ENCODE data around the gene GOLGA1.
"Not testable (repeated sequence)": the region's sequence is repeated elsewhere in the genome, so short reads cannot be mapped to it uniquely, and the experiment has no call there.

The GOLGA1 gene

DNA sequence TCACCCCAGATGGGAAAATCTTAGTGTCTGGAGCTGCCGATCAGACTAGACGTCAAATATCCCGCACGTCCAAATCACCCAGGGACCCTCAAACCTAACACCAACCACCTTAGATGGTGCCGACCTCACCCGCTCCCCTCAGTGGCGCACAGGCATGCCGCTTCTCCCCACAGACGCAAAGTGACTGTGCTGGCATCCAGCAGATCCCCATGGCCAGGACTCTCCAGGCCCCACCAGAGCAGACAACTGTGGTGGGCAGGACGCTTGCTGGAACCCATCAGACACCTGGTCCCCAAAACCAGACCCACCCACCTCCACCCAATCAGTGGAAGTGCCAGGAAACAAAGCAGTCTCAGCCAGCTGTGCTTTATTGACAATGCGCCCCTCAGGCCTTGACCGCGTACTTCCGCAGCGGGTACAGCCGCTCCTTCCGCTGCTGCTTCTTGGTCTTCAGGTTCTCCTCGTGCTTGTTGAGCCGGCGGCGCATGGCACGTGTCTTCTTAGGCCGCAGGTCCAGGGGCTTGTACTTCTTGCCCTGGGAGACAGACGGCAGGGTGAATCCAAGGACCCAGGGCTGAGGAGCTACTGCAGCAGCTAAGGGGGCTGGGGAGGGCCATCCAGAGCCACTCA is 83.2 kb downstream of the GOLGA1 start:
- no peak for DNase-seq

DNA sequence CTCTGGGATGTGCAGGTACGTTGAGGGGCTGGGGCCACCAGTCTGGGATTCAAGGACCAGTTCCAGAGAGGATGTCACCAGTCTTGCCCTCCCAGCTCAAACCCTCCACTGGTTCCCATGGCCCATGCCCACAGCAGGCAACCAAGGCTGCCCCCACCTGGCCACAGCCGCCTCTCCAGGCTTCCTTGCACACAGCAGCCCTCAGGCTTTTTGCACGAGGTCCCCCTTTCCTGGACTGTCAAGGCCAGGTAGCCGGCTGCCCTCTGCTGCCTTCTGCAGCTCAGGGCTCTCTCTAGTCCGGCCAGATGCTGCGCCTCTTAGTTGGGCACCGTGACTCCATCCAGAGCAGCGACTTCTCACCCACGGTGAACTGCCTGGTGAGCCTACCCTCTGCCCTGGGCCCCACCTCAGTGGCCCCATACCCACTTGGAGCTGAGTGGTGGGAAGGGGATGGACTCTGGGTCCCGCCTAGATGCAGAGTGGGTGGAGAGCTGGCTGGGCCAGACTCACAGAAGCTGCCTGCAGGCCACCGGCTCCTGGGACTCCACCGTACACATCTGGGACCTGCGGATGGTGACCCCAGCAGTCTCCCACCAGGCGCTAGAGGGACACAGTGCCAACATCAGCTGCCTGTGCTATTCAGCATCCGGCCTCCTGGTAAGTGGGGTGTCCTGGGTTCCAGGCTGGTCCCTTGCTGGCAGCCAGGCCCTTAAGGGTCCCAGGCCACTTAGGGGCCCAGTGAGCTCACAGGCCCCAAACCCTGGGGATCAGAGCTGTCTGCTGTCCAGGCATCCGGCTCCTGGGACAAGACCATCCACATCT is 84.7 kb downstream of the GOLGA1 start:
- DNase-seq: no peak

DNA sequence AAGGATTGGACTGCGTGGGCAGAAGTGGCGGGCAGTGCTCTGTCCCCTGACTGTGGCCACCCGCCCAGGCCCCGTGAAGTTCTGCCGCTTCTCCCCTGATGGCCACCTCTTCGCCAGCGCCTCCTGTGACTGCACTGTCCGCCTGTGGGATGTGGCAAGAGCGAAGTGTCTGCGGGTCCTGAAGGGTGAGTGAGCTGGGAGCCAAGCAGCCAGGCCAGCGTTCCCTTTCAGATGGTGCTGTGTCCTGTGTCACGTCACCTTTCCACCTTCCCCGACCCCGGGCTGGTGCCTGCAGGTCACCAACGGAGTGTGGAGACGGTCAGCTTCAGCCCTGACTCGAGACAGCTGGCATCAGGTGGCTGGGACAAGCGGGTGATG is 85.3 kb downstream of the GOLGA1 start:
- DNase-seq: no peak

DNA sequence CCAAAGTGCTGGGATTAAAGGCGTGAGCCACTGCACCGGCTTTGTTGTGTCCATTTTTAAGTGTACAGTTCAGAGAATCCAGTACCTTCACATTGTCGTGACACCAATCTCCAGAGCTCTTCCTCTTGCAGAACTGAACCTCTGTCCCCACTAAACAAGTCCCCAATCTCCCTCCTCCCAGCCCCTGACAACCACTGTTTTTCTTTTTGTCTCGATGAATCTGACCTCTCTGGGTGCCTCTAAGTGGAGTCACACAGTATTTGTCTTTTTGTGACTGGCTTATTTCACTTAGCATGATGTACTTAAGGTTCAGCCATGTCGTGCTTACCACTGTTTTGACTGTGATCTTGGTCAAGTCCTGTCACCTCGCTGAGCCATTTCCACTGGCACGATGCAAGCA is 86.1 kb downstream of the GOLGA1 start:
- no peak for DNase-seq

DNA sequence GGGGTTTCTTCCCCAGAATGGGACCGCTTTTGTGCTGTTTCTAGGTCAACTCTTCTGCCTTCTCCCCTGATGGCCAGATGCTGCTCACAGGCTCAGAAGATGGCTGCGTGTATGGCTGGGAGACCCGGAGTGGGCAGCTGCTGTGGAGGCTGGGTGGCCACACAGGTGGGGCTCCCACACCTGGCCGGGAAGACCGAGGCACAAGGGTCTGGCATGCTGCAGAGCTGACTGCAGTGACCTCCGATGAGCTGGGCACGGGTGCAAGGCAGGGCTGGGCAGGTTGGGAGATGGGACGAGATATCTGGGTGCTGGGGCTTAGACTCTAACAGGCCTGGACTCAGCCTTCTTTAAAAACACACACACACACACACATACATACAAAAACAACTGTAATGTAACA is 86.7 kb downstream of the GOLGA1 start:
- DNase-seq: no peak

DNA sequence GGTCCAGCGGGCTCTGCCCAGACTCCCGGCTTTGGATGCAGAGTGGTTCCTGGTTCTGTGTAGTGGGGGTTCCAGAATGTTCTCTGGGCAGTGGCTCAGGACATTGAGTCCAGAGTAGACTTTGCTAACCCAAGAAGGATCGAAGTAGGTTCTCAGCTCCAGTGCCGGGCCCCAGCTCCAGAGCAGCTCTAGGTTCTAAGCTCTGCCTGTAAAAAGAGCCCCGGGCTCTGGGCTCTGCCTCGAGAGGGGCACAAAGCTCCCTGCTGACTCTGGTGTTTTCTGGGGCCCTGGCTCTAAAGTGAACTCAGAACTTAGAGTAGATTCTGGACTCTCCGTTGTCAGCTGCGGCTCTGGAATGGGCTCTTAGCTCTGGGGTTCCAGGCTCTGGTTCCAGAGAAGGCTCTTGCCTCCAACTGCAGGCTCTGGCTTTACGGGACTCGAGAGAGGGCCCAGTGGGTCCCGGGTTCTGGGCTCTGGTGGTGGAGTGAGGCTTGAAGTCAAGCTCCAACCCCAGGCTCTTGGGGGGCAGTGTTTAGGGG is 87.2 kb downstream of the GOLGA1 start:
- no peak for DNase-seq

DNA sequence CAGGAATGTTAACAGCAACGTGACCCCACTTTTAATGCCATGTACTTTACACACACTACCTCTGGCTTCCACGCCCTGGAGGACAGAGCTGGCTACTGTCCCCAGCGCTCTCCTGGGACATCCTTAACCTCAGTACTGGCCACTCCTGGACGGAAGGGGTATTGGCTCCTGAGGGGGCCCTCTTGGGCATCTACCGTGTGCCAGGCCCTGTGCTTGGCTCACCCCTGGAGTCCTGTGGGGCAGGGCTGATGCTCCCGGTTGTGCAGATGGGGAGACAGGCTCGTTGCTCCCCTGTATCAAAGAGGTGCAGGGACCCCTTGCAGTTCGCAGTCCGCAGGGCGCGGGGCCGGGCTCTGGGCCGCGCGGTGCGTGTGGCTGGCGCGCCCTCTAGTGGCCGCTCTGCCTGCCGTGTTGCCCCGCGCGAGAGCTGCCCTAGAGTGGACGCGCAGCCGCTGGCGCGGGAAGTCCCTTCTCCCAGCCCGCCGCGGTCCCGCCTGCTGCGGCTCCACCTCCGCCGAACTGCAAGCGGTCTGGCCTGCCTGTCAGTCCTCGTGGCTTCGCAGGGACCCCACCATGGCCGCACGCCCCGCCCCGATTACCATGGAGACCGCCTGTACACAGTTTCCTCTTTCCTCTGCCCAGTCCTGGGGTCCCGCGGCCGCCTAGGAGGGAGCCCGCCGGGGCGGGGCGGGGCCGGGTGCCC is 87.9 kb downstream of the GOLGA1 start, which contains the start of gene WDR38:
Gene WDR38 (plus strand): TSS at position 632 of the 703 bp plus-strand sequence. CDS start 72 bp downstream, outside the sequence.
- peak; percentile 64 for DNase-seq

DNA sequence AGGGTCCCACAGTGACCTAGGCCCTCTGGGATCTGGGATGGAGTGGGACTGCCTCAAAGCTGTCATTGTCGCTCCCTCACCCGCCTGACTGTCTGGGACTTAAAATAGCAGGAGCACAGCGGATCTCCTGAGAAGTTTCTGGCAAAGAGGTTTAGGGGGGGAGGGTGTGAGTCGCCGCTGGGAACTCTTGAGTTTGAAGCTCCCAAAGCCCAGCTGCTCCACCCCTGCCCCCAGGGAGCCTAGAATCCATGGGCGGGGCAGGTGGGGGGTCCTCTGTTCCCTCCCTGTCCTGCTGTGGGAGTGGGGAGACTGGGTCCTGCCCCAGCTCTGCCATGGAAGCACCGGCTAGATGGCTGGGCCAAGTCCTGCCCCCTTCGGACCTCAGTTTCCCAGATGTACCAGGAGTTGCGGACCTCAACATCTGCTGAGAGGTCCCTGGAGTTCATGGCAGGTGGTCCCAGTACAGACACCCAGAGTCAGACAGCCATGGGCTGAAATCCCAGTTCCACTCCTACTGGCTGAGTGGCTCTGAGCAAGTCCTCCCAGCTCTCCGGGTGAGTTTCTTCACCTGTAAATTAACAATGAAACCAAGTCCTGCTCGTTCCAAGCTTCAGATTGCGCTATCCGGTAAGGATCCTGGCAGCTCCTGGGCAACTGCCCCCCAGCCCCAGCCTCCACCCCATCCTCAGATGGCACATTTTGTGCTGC is 88.6 kb downstream of the GOLGA1 start:
- DNase-seq: no peak

DNA sequence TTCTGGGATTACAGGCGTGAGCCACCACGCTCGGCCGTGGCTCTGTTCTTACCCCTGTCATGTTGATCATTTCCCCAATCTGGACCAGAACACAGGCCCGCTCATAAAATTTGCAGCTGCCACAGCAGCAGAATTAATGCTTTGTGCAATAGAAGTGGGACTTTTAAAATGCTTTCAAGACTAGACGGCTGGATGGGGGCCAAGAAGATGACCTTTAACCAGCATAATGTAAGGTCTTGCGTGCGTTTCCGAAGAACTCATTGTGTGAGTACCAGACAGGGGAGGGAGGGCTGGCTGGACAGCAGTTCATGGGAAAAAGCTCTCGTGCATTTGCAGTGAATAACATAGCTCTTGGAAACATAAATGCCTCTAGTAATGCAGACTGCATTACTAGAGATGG is 91.1 kb downstream of the GOLGA1 start:
- DNase-seq: no peak

DNA sequence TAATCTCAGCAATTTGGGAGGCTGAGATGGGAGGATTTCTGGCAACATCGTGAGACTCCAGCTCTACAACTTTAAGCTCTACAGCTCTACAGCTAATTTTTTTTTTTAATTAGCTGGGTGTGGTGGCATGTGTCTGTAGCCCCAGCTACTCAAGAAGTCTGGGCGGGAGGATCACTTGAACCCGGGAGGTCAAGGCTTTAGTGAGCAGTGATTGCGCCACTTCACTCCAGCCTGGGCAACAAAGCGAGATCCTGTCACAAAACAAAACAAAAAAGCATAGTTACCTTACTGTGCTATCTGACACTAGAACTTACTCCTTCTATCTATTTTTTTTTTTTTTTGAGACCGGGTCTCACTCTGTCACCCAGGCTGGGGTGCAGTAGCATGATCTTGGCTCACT is 93.9 kb downstream of the GOLGA1 start:
- DNase-seq: no peak

DNA sequence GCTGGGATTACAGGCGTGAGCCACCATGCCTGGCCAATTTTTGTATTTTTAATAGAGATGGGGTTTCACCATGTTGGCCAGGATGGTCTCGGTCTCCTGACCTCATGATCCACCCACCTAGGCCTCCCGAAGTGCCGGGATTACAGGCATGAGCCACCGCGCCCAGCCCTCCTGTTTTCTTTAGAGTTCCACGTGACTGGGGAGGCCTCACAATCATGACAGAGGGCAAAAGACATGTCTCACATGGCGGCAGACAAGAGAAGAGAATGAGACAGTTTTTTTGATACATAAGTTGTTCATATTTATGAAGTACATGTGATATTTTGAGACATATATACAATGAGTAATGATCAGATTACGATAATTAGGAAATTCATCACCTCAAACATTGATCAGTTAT is 94.4 kb downstream of the GOLGA1 start:
- not testable (repeated sequence) for DNase-seq

DNA sequence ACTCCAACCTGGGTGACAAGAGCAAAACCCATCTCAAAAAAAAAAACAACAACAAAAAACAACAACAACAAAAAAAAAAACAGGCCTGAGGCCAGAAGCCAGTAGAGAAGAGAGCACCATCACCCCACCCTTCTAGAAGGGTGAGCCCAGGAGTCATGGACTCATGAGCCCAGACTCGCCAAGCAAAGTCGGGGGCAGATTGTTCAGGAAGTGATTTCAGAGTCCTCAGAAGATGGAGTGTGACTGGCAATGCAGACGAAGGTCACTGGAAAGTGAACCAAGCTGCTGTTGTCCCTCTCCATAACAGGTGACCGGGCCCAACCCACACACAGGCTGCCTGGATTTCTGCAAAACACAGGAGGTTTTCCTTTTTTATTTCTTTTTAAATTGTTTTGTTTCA is 96.6 kb downstream of the GOLGA1 start:
- DNase-seq: no peak

DNA sequence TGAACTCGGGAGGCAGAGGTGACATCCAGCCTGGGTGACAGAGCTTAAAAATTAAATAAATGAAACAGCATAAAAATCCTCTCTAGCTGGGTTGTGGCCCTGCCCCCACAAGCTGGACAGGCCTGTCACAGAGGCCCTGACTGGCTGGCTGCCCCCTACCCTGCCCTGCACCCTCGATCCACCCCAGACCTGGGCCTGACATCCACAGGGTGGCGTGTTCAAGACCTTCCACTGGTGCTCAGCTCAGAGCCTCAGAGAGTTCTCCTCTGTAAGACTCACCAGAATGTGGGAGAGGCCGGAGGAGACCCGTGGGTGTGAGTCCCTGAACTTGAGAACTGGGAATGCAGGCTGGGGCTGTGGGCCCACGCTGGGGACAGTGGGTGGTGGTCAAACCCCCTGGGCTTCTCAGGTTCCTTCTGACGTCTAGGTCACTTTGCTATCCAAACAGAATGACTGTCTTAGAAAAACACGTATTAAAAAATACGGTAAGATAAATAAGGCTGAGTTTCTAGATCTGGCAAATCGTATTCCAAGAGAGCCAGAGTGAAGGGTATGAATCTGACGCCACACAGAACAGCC is 97.3 kb downstream of the GOLGA1 start:
- no peak for DNase-seq

DNA sequence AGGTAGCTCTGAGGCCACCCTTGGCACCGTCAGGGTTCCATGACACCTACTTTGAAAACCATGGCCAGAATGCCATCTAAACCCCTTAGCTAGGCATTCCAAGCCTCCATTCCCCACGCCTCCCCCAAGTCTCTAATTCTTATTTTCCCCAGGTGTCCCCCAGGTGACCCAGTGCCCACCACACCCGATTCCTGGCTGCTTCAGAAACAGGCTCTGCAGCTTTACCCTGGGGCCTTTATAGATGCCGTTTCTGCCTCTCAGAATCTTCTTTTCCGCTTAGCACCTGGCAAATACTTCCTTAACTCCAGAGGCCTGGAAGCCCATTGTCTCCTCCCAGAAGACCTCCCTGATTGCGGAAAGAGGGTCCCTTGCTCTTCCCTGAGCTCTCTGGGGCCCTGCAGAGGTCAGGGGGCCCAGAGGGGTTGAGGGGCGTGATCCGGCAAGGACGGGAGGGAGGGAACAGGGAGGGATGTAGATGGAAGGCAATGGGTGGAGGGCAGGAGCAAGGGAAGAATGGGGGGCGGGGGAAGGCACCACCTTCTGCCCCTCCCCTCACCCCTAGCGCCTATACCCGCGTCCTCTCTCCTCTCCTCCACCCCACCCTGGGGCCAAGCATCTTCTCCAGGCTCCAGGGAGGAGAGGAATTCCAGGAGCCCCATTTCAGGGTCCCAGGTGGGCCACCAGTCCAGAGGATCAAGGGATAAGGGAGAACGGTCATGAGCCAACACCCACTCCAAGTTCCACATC is 99.6 kb downstream of the GOLGA1 start:
- DNase-seq: no peak

DNA sequence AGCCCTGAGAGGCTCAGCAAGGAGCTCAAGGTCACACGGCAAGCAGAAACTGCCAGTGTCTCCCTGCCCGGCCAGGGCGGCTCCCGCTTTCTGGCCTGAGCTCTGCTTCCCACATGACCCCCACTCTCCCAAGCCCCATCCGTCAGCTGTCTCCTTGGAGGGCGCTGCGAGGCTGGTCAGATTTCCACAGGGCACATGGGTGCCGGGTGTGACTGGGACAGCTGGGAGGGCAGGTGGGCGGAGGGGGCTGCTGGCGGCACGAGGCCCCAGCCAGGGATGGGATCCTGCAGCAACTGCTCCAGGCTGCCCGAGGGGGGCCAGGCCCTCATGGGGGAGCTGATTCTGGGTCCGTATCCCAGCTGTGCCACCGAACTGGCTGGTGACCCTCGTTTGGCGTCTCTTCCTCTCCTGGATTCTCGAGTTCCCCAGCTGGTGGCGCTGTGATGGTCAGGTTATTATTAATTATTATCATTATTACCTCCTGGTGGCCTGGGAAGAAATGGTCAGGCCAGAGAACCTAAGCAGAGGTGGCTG is 100.5 kb downstream of the GOLGA1 start:
- no peak for DNase-seq

DNA sequence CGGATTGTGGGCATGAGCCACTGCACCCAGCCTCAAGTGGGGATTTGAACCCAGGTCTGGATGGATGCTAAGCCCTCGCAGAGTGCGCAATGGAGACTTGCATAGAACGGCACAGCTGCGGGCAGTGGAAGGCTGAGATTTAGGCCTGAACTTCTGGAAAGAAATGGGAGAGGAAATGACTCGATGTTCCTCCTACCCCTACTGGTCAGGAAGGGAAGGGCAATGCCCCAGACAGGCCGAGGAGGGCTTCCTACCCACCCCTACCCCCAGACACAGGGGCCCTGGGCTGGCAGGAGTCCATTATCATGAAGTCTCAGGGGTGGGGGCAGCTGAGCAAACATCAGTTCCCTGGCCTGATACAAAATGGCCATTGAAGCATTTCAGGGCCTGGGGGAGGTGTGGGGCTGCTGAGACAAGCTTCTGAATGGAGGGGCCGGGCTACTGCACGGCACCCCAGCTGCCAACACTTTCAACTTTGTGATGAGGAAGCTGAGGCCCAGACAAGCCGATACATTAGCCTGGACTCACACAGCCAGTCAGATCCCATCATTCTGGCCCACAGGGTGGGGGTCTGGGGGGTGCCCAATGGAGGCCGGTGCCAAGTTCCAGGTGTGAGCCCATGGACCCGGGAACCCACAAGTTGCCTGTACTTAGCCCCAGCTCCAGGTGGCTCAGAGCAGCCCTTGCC is 101.1 kb downstream of the GOLGA1 start:
- no peak for DNase-seq

DNA sequence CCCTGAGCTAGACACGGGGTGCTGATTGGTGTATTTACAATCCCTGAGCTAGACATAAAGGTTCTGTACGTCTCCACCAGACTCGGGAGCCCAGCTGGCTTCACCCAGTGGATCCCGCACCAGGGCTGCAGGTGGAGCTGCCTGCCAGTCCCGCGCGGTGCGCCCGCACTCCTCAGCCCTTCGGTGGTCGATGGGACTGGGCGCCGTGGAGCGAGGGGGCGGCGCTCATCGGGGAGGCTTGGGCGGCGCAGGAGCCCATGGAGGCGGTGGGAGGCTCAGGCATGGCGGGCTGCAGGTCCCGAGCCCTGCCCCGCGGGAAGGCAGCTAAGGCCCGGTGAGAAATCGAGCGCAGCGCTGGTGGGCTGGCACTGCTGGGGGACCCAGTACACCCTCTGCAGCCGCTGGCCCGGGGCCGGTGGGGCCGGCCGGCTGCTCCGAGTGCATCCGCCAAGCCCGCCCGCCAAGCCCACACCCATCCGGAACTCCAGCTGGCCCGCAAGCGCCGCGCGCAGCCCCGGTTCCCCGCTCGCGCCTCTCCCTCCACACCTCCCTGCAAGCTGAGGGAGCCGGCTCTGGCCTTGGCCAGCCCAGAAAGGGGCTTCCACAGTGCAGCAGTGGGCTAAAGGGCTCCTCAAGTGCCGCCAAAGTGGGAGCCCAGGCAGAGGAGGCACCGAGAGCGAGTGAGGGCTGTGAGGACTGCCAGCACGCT is 102.2 kb downstream of the GOLGA1 start:
- DNase-seq: not testable (repeated sequence)

DNA sequence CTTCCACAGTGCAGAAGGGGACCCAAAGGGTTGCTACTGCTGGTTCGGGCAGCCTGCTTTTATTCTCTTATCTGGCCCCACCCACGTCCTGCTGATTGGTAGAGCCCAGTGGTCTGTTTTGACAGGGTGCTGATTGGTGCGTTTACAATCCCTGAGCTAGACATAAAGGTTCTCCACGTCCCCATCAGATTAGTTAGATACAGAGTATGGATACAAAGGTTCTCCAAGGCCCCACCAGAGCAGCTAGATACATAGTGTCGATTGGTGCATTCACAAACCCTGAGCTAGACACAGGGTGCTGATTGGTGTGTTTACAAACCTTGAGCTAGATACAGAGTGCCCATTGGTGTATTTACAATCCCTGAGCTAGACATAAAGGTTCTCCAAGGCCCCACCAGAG is 102.8 kb downstream of the GOLGA1 start:
- DNase-seq: not testable (repeated sequence)

DNA sequence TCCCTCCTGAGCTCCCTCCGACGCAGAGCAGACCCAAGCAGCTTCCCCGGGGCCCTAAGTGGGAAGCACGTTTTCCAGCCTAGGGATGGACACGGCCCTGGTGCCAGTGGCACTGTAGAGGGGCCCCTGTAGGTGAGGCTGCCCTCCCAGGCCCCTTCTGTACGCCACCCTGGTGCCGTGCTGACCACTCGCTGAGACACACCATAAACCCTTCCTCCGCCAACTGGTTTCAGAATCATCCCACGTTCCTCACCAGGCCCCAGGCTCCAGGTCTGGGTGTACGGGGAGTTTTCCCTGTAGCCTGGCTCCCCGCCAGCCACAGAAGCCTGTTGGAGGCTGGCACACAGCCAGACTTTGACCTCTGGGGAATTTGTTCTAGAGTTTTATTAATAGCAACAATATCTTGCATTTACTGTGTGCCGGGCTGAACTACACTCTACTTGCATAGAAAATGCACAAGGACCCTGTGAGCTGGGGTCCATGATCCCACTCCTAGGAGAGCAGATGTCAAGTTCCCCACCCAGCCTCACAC is 105.8 kb downstream of the GOLGA1 start:
- DNase-seq: peak; percentile 91

DNA sequence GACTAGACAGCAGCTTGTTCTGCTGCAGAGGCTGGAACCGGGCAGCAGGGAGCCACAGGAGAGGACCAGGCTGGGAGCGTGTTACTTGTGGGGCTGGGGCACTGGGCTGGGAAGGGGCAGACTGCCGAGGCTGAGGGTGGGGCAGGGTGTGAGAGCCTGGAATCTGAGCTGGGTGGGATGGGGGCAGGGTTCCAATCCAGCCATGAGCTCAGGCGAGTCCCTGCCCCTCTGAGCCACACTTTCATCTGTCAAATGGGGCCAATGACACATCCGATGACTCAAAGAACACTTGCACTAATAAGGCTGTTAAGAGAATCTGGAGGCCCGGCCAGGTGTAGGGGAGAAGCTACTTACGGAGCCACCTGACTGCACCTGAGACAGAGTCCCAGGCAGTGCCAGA is 106.3 kb downstream of the GOLGA1 start:
- DNase-seq: no peak
